IMR-90 (cell line): ENCODE measurements around the gene CCDC28B. TPM values are rescaled to one million over a fixed set of nuclear protein-coding genes. Genes with fewer than 3 reads are reported as not detected.

Source experiments
- ATAC-seq: fragments of 200-7000 bp; cut with Tn5 transposase; 2 replicates; pipeline ENCODE4 v1.9.1; 2020; ENCODE audit warnings: low read depth, mild to moderate bottlenecking, moderate library complexity
- BruUV-seq: library from RNA; stranded (reverse); fragments of 400-500 nt; replicated peaks from 2 replicates; lab custom pipeline; 2021; lab: Mats Ljungman, UMichigan
- CTCF ChIA-PET: fragments of 300-600 bp; formaldehyde crosslinking; extraction: SDS; loops from one replicate; lab custom pipeline; 2021; ENCODE audit warnings: antibody characterized with exemption; lab: Yijun Ruan, JAX
- POLR2A ChIA-PET: fragments of 300-600 bp; sonication (Branson Sonifier 250); formaldehyde crosslinking; loops from one replicate; lab custom pipeline; 2022; ENCODE audit warnings: antibody characterized with exemption; ENCODE audit not compliant: unreplicated experiment; lab: Charles Lee
- DNase-seq: peaks from one replicate; pipeline ENCODE4 v3.0.0; 2013
- H2AFZ ChIP-seq: replicated peaks from 2 replicates; pipeline ENCODE3; 2013; ENCODE audit warnings: low read length, mild to moderate bottlenecking; ENCODE audit not compliant: poor library complexity
- H2AK5ac ChIP-seq: 2 replicates; pipeline ENCODE4 v1.6.1; 2013; ENCODE audit warnings: low read depth, low read length, inconsistent platforms
- H2AK9ac ChIP-seq: replicated peaks from 2 replicates; pipeline ENCODE3; 2013; ENCODE audit warnings: mild to moderate bottlenecking, low read depth, low read length, moderate library complexity; ENCODE audit not compliant: poor library complexity
- H2BK120ac ChIP-seq: 2 replicates; pipeline ENCODE4 v1.6.1; 2013; ENCODE audit warnings: low read depth, low read length, inconsistent platforms
- H2BK15ac ChIP-seq: 3 replicates; pipeline ENCODE4 v1.6.1; 2013; ENCODE audit warnings: low read depth, low read length, inconsistent platforms
- H2BK20ac ChIP-seq: 2 replicates; pipeline ENCODE4 v1.6.1; 2013; ENCODE audit warnings: low read depth, mild to moderate bottlenecking, inconsistent platforms, low read length, moderate library complexity
- H2BK5ac ChIP-seq: 2 replicates; pipeline ENCODE4 v1.6.1; 2013; ENCODE audit warnings: mild to moderate bottlenecking, low read depth, low read length, inconsistent platforms; ENCODE audit not compliant: poor library complexity, severe bottlenecking
- H3K14ac ChIP-seq: replicated peaks from 2 replicates; pipeline ENCODE4 v1.6.1; 2013; ENCODE audit warnings: low read depth, low read length, inconsistent platforms
- H3K18ac ChIP-seq: 2 replicates; pipeline ENCODE4 v1.6.1; 2013; ENCODE audit warnings: low read depth, low read length, control low read depth
- H3K23ac ChIP-seq: 2 replicates; pipeline ENCODE4 v1.6.1; 2013; ENCODE audit warnings: low read depth, low read length, inconsistent platforms
- H3K27ac ChIP-seq: 2 replicates; pipeline ENCODE4 v1.5.1; 2013; ENCODE audit warnings: mild to moderate bottlenecking, control low read depth, low read length; ENCODE audit not compliant: insufficient read depth
- H3K27me3 ChIP-seq: 2 replicates; pipeline ENCODE4 v1.6.1; 2013; ENCODE audit warnings: low read length; ENCODE audit not compliant: control insufficient read depth, insufficient read depth
- H3K36me3 ChIP-seq: 2 replicates; pipeline ENCODE4 v1.6.1; 2013; ENCODE audit warnings: low read length, mixed read lengths; ENCODE audit not compliant: control insufficient read depth, insufficient read depth
- H3K4ac ChIP-seq: 2 replicates; pipeline ENCODE4 v1.6.1; 2013; ENCODE audit warnings: low read depth, low read length, inconsistent platforms
- H3K4me1 ChIP-seq: 2 replicates; pipeline ENCODE4 v1.6.1; 2013; ENCODE audit warnings: low read length, mixed read lengths; ENCODE audit not compliant: control insufficient read depth, insufficient read depth
- H3K4me2 ChIP-seq: 2 replicates; pipeline ENCODE4 v1.6.1; 2013; ENCODE audit warnings: low read depth, mild to moderate bottlenecking, control low read depth, low read length, moderate library complexity
- H3K4me3 ChIP-seq: 2 replicates; pipeline ENCODE4 v1.5.1; 2013; ENCODE audit warnings: low read depth, mild to moderate bottlenecking, control low read depth, low read length, moderate library complexity; ENCODE audit not compliant: insufficient read depth
- H3K56ac ChIP-seq: 2 replicates; pipeline ENCODE4 v1.6.1; 2013; ENCODE audit warnings: low read length, inconsistent platforms; ENCODE audit not compliant: insufficient read depth; ENCODE audit errors: extremely low read depth
- H3K79me1 ChIP-seq, 2 experiments: 2 replicates each; pipeline ENCODE4 v1.6.1; 2013; ENCODE audit warnings: low read length in 2 of 2, inconsistent platforms in 1 of 2, low read depth in 1 of 2
- H3K9ac ChIP-seq: 2 replicates; pipeline ENCODE4 v1.6.1; 2013; ENCODE audit warnings: low read depth, low read length, control low read depth
- H3K9me1 ChIP-seq: 2 replicates; pipeline ENCODE4 v1.6.1; 2013; ENCODE audit warnings: low read length, inconsistent platforms; ENCODE audit not compliant: insufficient read depth
- H3K9me3 ChIP-seq: 2 replicates; pipeline ENCODE4 v1.6.1; 2013; ENCODE audit warnings: low read length; ENCODE audit not compliant: control insufficient read depth, insufficient read depth
- H4K20me1 ChIP-seq: 2 replicates; pipeline ENCODE4 v1.6.1; 2013; ENCODE audit warnings: low read length, inconsistent platforms; ENCODE audit not compliant: insufficient read depth
- H4K5ac ChIP-seq: 2 replicates; pipeline ENCODE4 v1.6.1; 2013; ENCODE audit warnings: mild to moderate bottlenecking, low read depth, low read length, control low read depth
- H4K8ac ChIP-seq, 2 experiments: 2 replicates each; pipeline ENCODE4 v1.6.1; 2013; ENCODE audit warnings: low read depth in 2 of 2, low read length in 2 of 2, control low read depth in 1 of 2, inconsistent platforms in 1 of 2
- H4K91ac ChIP-seq: 2 replicates; pipeline ENCODE4 v1.6.1; 2013; ENCODE audit warnings: low read depth, low read length, inconsistent platforms; ENCODE audit not compliant: insufficient read depth
- CEBPB ChIP-seq: IDR thresholded peaks from 2 replicates; pipeline ENCODE4 v1.6.1; 2012; ENCODE audit warnings: low read depth, low read length, improper control_type of control experiment
- CHD1 ChIP-seq: IDR thresholded peaks from 2 replicates; pipeline ENCODE4 v1.6.1; 2012; ENCODE audit warnings: low read depth, low read length, improper control_type of control experiment
- ELK1 ChIP-seq: fragments of 150-350 bp; IDR thresholded peaks from 2 replicates; pipeline ENCODE4 v1.6.1; 2016; ENCODE audit warnings: low read depth, mild to moderate bottlenecking, low read length, moderate library complexity, borderline replicate concordance
- FOS ChIP-seq: fragments of 150-350 bp; IDR thresholded peaks from 2 replicates; pipeline ENCODE4 v1.6.1; 2016; ENCODE audit warnings: low read depth, low read length
- MAFK ChIP-seq: IDR thresholded peaks from 2 replicates; pipeline ENCODE4 v1.6.1; 2012; ENCODE audit warnings: low read depth, low read length, improper control_type of control experiment
- MAZ ChIP-seq: IDR thresholded peaks from 2 replicates; pipeline ENCODE4 v1.6.1; 2012; ENCODE audit warnings: low read depth, mild to moderate bottlenecking, low read length, improper control_type of control experiment, moderate library complexity, borderline replicate concordance
- MXI1 ChIP-seq: IDR thresholded peaks from 2 replicates; pipeline ENCODE4 v1.6.1; 2012; ENCODE audit warnings: low read depth, mild to moderate bottlenecking, low read length, moderate library complexity, borderline replicate concordance
- NFE2L2 ChIP-seq: fragments of 150-350 bp; IDR thresholded peaks from 2 replicates; pipeline ENCODE4 v1.6.1; 2016; ENCODE audit warnings: low read depth, mild to moderate bottlenecking, low read length
- POLR2A ChIP-seq: IDR thresholded peaks from 2 replicates; pipeline ENCODE4 v1.6.1; 2012; ENCODE audit warnings: mild to moderate bottlenecking, low read depth, low read length
- RAD21 ChIP-seq: IDR thresholded peaks from 2 replicates; pipeline ENCODE4 v1.6.1; 2012; ENCODE audit warnings: low read length, improper control_type of control experiment
- RCOR1 ChIP-seq: IDR thresholded peaks from 2 replicates; pipeline ENCODE4 v1.6.1; 2012; ENCODE audit warnings: mild to moderate bottlenecking, low read length, improper control_type of control experiment; ENCODE audit not compliant: insufficient replicate concordance
- RFX5 ChIP-seq: IDR thresholded peaks from 2 replicates; pipeline ENCODE4 v1.8.0; 2012; ENCODE audit warnings: low read depth, mild to moderate bottlenecking, low read length, moderate library complexity
- SMC3 ChIP-seq: fragments of 150-350 bp; IDR thresholded peaks from 2 replicates; pipeline ENCODE4 v1.6.1; 2016; ENCODE audit warnings: low read depth, mild to moderate bottlenecking, antibody characterized with exemption, low read length, moderate library complexity
- USF2 ChIP-seq: fragments of 150-350 bp; IDR thresholded peaks from 2 replicates; pipeline ENCODE4 v1.6.1; 2017; ENCODE audit warnings: mild to moderate bottlenecking, antibody characterized with exemption, low read length, low read depth
- WGBS, 2 experiments: methylation state at CpG; one replicate each; pipeline versions ENCODE4 v1.1.5 to v1.1.7; 2013; ENCODE audit warnings: missing lambda C conversion rate in 2 of 2; ENCODE audit not compliant: insufficient read length in 1 of 2; ENCODE audit errors: extremely low coverage in 2 of 2; 5-methylcytosine and 5-hydroxymethylcytosine counted together
- dilution Hi-C: fragments of 300-500 bp; cut with HindIII; formaldehyde crosslinking; loops from one replicate; pipeline ENCODE4 v1.14.3; 2018; ENCODE audit warnings: low sequenced_read_pairs; ENCODE audit not compliant: unreplicated experiment
- in situ Hi-C: fragments of 300-500 bp; cut with MboI; formaldehyde crosslinking; loops from 3 replicates; pipeline ENCODE4 v1.14.3; 2019; ENCODE audit warnings: low sequenced_read_pairs, inconsistent platforms, mixed read lengths
- intact Hi-C: fragments of 100-400 bp; cut with micrococcal nuclease; formaldehyde crosslinking; loops from 2 replicates; pipeline ENCODE4 v1.10.0; 2022
- polyA plus RNA-seq, 3 experiments: library from polyadenylated mRNA; depleted of rRNA; stranded (reverse); fragments of >200 nt; gene quantifications; 2 replicates each; pipeline ENCODE4 v1.2.3, GENCODE V29; 2012; ENCODE audit warnings: low replicate concordance in 1 of 3
- total RNA-seq: library from RNA; depleted of rRNA; stranded (reverse); fragments of >200 nt; gene quantifications from 2 replicates; pipeline ENCODE4 v1.2.3, GENCODE V29; 2012
- TF ChIP-seq, protein P1 (sequence below): conservative IDR thresholded peaks from 2 replicates; pipeline ENCODE4 v1.5.1; 2012; ENCODE audit warnings: mild to moderate bottlenecking, low read depth, low read length, improper control_type of control experiment

CCDC28B gene
- total and polyA plus RNA-seq, 2 of the 4 experiments (the other 2 are of a cell fraction) = 17.2 to 18.4 TPM

- no peak overlapping the region for H2AK9ac ChIP-seq
- no peak overlapping the region for H3K4me2 ChIP-seq
- H3K9me1 ChIP-seq = peaks cover 13% of the 10 kb centered on the region
- intact Hi-C loops = no loop called here
- H2BK120ac ChIP-seq = no peak overlapping the region
- H3K27ac ChIP-seq = no peak overlapping the region
- ChIA-PET CTCF (interaction anchor here (0.6 to 0.7 kb wide), 2 partner anchors 29 to 41 kb away, joined by 4 to 5 read pairs; no protein-coding TSS in a partner anchor), POLR2A (interaction anchor here (0.6 kb wide), 1 partner anchor 105 kb away, joined by 7 read pairs; no protein-coding TSS in a partner anchor)
- TF ChIP-seq MXI1 = no peak
- TF ChIP-seq, protein P1, sequence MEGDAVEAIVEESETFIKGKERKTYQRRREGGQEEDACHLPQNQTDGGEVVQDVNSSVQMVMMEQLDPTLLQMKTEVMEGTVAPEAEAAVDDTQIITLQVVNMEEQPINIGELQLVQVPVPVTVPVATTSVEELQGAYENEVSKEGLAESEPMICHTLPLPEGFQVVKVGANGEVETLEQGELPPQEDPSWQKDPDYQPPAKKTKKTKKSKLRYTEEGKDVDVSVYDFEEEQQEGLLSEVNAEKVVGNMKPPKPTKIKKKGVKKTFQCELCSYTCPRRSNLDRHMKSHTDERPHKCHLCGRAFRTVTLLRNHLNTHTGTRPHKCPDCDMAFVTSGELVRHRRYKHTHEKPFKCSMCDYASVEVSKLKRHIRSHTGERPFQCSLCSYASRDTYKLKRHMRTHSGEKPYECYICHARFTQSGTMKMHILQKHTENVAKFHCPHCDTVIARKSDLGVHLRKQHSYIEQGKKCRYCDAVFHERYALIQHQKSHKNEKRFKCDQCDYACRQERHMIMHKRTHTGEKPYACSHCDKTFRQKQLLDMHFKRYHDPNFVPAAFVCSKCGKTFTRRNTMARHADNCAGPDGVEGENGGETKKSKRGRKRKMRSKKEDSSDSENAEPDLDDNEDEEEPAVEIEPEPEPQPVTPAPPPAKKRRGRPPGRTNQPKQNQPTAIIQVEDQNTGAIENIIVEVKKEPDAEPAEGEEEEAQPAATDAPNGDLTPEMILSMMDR = no peak
- no peak for TF ChIP-seq POLR2A
- no peak for TF ChIP-seq USF2
- no peak for TF ChIP-seq RAD21
- no peak for TF ChIP-seq NFE2L2
- TF ChIP-seq CHD1 = no peak
- TF ChIP-seq FOS = no peak
- no peak for TF ChIP-seq CEBPB
- no peak for TF ChIP-seq SMC3
- no peak for TF ChIP-seq MAFK
- no peak for TF ChIP-seq ELK1
- TF ChIP-seq MAZ = no peak
- no peak for TF ChIP-seq RFX5
- no peak for TF ChIP-seq RCOR1
- no peak overlapping the region for H3K14ac ChIP-seq
- dilution Hi-C loops = no loop called here
- no peak overlapping the region for H4K91ac ChIP-seq
- no peak overlapping the region for H3K56ac ChIP-seq
- peaks cover 12% of the 10 kb centered on the region for H3K4me1 ChIP-seq
- H3K79me1 ChIP-seq = peaks cover 25 to 65% of the 10 kb centered on the region in 2 experiments
- DNase-seq = peak; percentile 48
- no peaks in the 10 kb centered on the region for H3K9me3 ChIP-seq
- H3K23ac ChIP-seq = no peak overlapping the region
- no peak overlapping the region for H3K4me3 ChIP-seq
- no peak overlapping the region for H3K4ac ChIP-seq
- in situ Hi-C loops = loop anchor here (10.0 kb wide), 1 partner anchor 106 kb away; no protein-coding TSS in a partner anchor
- H3K27me3 ChIP-seq = no peaks in the 10 kb centered on the region
- H3K36me3 ChIP-seq = peaks cover 38% of the 10 kb centered on the region
- no peaks in the 10 kb centered on the region for H4K20me1 ChIP-seq
- H2BK20ac ChIP-seq = no peak overlapping the region
- H3K18ac ChIP-seq = no peak overlapping the region
- H2AK5ac ChIP-seq = no peak overlapping the region
- H3K9ac ChIP-seq = no peak overlapping the region
- H4K8ac ChIP-seq = no peak overlapping the region
- no peak for ATAC-seq
- H2AFZ ChIP-seq = no peak overlapping the region
- H2BK15ac ChIP-seq = no peak overlapping the region
- no peak overlapping the region for H4K5ac ChIP-seq
- no CpG with 5 or more reads among the region's 7 CpGs for whole genome bisulfite sequencing, 2 experiments
- no peak overlapping the region for H2BK5ac ChIP-seq
- no TSS peak for BruUV-seq
Observed at GRCh38 chr1:32219022-32219421, 18.6 kb downstream of the CCDC28B start.
